Stimulated activated CD4-positive, alpha-beta T cell treated with anti-CD3 and anti-CD28 coated beads, Interleukin-2, amount 100 ng/mL, for 24 hours (primary cell): ENCODE data around the gene RASA2.

Experiments
- DNase-seq, 2 donors: peaks; one replicate each; pipeline ENCODE4 v3.0.0-alpha.2; 2020

Gene RASA2

GRCh38 chr3:141648055-141648910 lies 161.5 kb downstream of the RASA2 start:
- DNase-seq, result no peak

GRCh38 chr3:141649871-141650270 lies 163.0 kb downstream of the RASA2 start:
- DNase-seq, result no peak

GRCh38 chr3:141650783-141651182 lies 164.0 kb downstream of the RASA2 start:
- no peak for DNase-seq

- DNase-seq, result no peak
Measured at GRCh38 chr3:141651409-141651808, 164.6 kb downstream of the RASA2 start.

- no peak for DNase-seq
Measured at GRCh38 chr3:141652349-141652748, 165.5 kb downstream of the RASA2 start.

GRCh38 chr3:141653847-141654246 lies 167.0 kb downstream of the RASA2 start:
- DNase-seq, result no peak

- no peak for DNase-seq
Measured at GRCh38 chr3:141655801-141656200, 169.0 kb downstream of the RASA2 start.

GRCh38 chr3:141656771-141657170 lies 169.9 kb downstream of the RASA2 start:
- no peak for DNase-seq

- no peak for DNase-seq
Measured at GRCh38 chr3:141657516-141657915, 170.7 kb downstream of the RASA2 start.

- peak in 1 of 2 donors; percentile 20 for DNase-seq
Measured at GRCh38 chr3:141659821-141660613, 173.2 kb downstream of the RASA2 start.

GRCh38 chr3:141660614-141660947 lies 173.8 kb downstream of the RASA2 start:
- DNase-seq, result no peak

- DNase-seq, result no peak
Measured at GRCh38 chr3:141661229-141662196, 174.7 kb downstream of the RASA2 start.

GRCh38 chr3:141663993-141664392 lies 177.2 kb downstream of the RASA2 start:
- no peak for DNase-seq
